K562 (cell line): Measurements from ENCODE around the gene ACACB.

Experiments
- FOSL1 ChIP-seq: fragments of 200-800 bp; sonication (Bioruptor generic); conservative IDR thresholded peaks from 2 replicates; pipeline ENCODE4 v1.6.1; 2016; ENCODE audit warnings: missing genetic modification characterization, missing compliant biosample characterization
- RNF2 ChIP-seq: sonication (generic); IDR thresholded peaks from 2 replicates; pipeline ENCODE4 v1.6.1; 2016

DNA sequence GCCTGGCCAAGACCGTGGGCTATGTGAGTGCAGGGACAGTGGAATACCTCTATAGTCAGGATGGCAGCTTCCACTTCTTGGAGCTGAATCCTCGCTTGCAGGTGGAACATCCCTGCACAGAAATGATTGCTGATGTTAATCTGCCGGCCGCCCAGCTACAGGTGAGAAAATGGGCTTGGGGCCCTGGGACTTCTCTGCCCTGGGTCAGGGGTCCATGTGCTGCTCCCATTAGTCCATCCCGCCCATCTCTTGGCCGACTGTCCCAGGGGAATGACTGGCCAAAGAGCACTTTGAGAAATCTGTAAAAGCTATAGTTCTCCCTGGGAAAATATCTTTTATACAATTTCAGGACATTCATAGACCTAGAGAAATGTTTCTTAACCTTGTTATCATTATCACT, 63.5 kb downstream of the ACACB start:
- TF ChIP-seq FOSL1 (tag): no peak
- TF ChIP-seq RNF2: no peak
